Large intestine (tissue), 3 donors: Measurements from ENCODE around the gene KRTAP2-4. TPM values are rescaled to one million over a fixed set of nuclear protein-coding genes. Genes with fewer than 3 reads are reported as not detected.
"Not testable (repeated sequence)": the region's sequence is repeated elsewhere in the genome, so short reads cannot be mapped to it uniquely, and the experiment has no call there.

ENCODE experiments used
- DNase-seq, 2 donors: peaks; one replicate each; pipeline versions ENCODE4 v3.0.0 to v3.0.0-alpha.2; 2013
- H3K27ac ChIP-seq: one replicate; pipeline ENCODE4 v1.5.1; 2013; ENCODE audit warnings: low read length
- H3K27me3 ChIP-seq: 2 replicates; pipeline ENCODE4 v1.6.1; 2013; ENCODE audit warnings: low read length; ENCODE audit not compliant: control insufficient read depth, insufficient read depth
- H3K36me3 ChIP-seq: 2 replicates; pipeline ENCODE4 v1.6.1; 2013; ENCODE audit warnings: low read length; ENCODE audit not compliant: control insufficient read depth, insufficient read depth
- H3K4me1 ChIP-seq: one replicate; pipeline ENCODE4 v1.6.1; 2013; ENCODE audit warnings: low read length; ENCODE audit not compliant: control insufficient read depth, insufficient read depth
- H3K4me3 ChIP-seq: one replicate; pipeline ENCODE4 v1.5.1; 2013; ENCODE audit warnings: low read length
- H3K9me3 ChIP-seq: one replicate; pipeline ENCODE4 v1.6.1; 2013; ENCODE audit warnings: mild to moderate bottlenecking, low read depth, low read length, moderate library complexity; ENCODE audit not compliant: control insufficient read depth
- WGBS: methylation state at CpG from one replicate; pipeline ENCODE4 v1.1.5; 2013; ENCODE audit warnings: low lambda C conversion rate; ENCODE audit not compliant: insufficient coverage; 5-methylcytosine and 5-hydroxymethylcytosine counted together
- polyA plus RNA-seq: library from polyadenylated mRNA; unstranded; fragments of 120-200 nt; gene quantifications from one replicate; pipeline ENCODE4 v1.2.1, GENCODE V29; 2013

KRTAP2-4 gene
- polyA plus RNA-seq, 1 donor = not detected

GRCh38 chr17:41098481-41098880, 32.8 kb upstream of the KRTAP2-4 start:
- WGBS = no CpG with 5 or more reads among the region's 6 CpGs
- no peak overlapping the region for H3K27ac ChIP-seq
- peaks cover 3% of the 10 kb centered on the region for H3K27me3 ChIP-seq
- H3K4me1 ChIP-seq = no peaks in the 10 kb centered on the region
- no peaks in the 10 kb centered on the region for H3K36me3 ChIP-seq
- H3K9me3 ChIP-seq = no peaks in the 10 kb centered on the region
- no peak overlapping the region for H3K4me3 ChIP-seq
- no peak for DNase-seq

GRCh38 chr17:41098042-41098441, 32.4 kb upstream of the KRTAP2-4 start, which contains the start of gene KRTAP4-8:
Gene KRTAP4-8, minus strand, starts transcription at chr17:41098142. Its CDS starts 58 bp downstream, at chr17:41098084.
- Histone ChIP-seq H3K9me3 (no peaks in the 10 kb centered on the region), H3K27ac (no peak within 1 kb of the TSS), H3K4me3 (no peak within 1 kb of the TSS), H3K27me3 (peaks cover 3% of the 10 kb centered on the region), H3K36me3 (no peaks in the 10 kb centered on the region), H3K4me1 (no peaks in the 10 kb centered on the region)
- DNase-seq = no peak
- WGBS = no CpG with 5 or more reads among the region's 4 CpGs

GRCh38 chr17:41096055-41096454, 30.4 kb upstream of the KRTAP2-4 start:
- Histone ChIP-seq H3K36me3 (no peaks in the 10 kb centered on the region), H3K27ac (no peak overlapping the region), H3K4me1 (no peaks in the 10 kb centered on the region), H3K9me3 (no peaks in the 10 kb centered on the region), H3K4me3 (no peak overlapping the region), H3K27me3 (peaks cover 3% of the 10 kb centered on the region)
- no CpG with 5 or more reads among the region's 7 CpGs for WGBS
- no peak for DNase-seq

- H3K36me3 ChIP-seq, H3K27ac ChIP-seq, DNase-seq, H3K4me1 ChIP-seq, H3K9me3 ChIP-seq, H3K4me3 ChIP-seq, H3K27me3 ChIP-seq: not testable (repeated sequence)
- WGBS = 60% methylated on average over 1 of the region's 4 CpGs
Measured at GRCh38 chr17:41088760-41089352, 23.2 kb upstream of the KRTAP2-4 start.

GRCh38 chr17:41084100-41084856, 18.6 kb upstream of the KRTAP2-4 start, which contains the start of gene KRTAP4-7:
Gene KRTAP4-7, plus strand, starts transcription at chr17:41084150. Its CDS starts 57 bp downstream, at chr17:41084207.
- not testable (repeated sequence) for H3K36me3 ChIP-seq, H3K27me3 ChIP-seq, H3K27ac ChIP-seq, DNase-seq, H3K9me3 ChIP-seq, H3K4me1 ChIP-seq, H3K4me3 ChIP-seq
- WGBS = no CpG with 5 or more reads among the region's 14 CpGs

- no CpG with 5 or more reads among the region's 2 CpGs for WGBS
- not testable (repeated sequence) for DNase-seq, H3K27ac ChIP-seq, H3K4me1 ChIP-seq, H3K4me3 ChIP-seq, H3K27me3 ChIP-seq, H3K36me3 ChIP-seq, H3K9me3 ChIP-seq
Measured at GRCh38 chr17:41083427-41083826, 17.7 kb upstream of the KRTAP2-4 start.

- no peak overlapping the region for H3K27ac ChIP-seq
- 60% methylated on average over 3 of the region's 4 CpGs for WGBS
- no peak overlapping the region for H3K4me3 ChIP-seq
- no peaks in the 10 kb centered on the region for H3K4me1 ChIP-seq
- no peaks in the 10 kb centered on the region for H3K36me3 ChIP-seq
- no peaks in the 10 kb centered on the region for H3K9me3 ChIP-seq
- DNase-seq = no peak
- no peaks in the 10 kb centered on the region for H3K27me3 ChIP-seq
Measured at GRCh38 chr17:41082626-41083025, 16.9 kb upstream of the KRTAP2-4 start.

GRCh38 chr17:41076788-41077187, 11.1 kb upstream of the KRTAP2-4 start:
- Histone ChIP-seq H3K36me3 (no peaks in the 10 kb centered on the region), H3K9me3 (no peaks in the 10 kb centered on the region), H3K27ac (no peak overlapping the region), H3K4me3 (no peak overlapping the region), H3K4me1 (no peaks in the 10 kb centered on the region), H3K27me3 (peaks cover 4% of the 10 kb centered on the region)
- no peak for DNase-seq

GRCh38 chr17:41073676-41074075, 8.0 kb upstream of the KRTAP2-4 start:
- H3K9me3 ChIP-seq = no peaks in the 10 kb centered on the region
- no peak overlapping the region for H3K27ac ChIP-seq
- DNase-seq = no peak
- H3K4me3 ChIP-seq = no peak overlapping the region
- H3K27me3 ChIP-seq = peaks cover 4% of the 10 kb centered on the region
- H3K36me3 ChIP-seq = no peaks in the 10 kb centered on the region
- no CpG with 5 or more reads among the region's 2 CpGs for WGBS
- H3K4me1 ChIP-seq = no peaks in the 10 kb centered on the region

GRCh38 chr17:41071606-41072360, 6.1 kb upstream of the KRTAP2-4 start:
- Histone ChIP-seq H3K27me3 (peaks cover 4% of the 10 kb centered on the region), H3K4me3 (no peak overlapping the region), H3K27ac (no peak overlapping the region), H3K4me1 (no peaks in the 10 kb centered on the region), H3K9me3 (no peaks in the 10 kb centered on the region), H3K36me3 (no peaks in the 10 kb centered on the region)
- peak in 1 of 2 donors; percentile 2 for DNase-seq
- WGBS = no CpG with 5 or more reads among the region's 5 CpGs
